Right ventricle myocardium inferior (tissue), 1 donor: Measurements from ENCODE around the gene ADAM12. TPM values are rescaled to one million over a fixed set of nuclear protein-coding genes. Genes with fewer than 3 reads are reported as not detected.

Experiments used
- ATAC-seq: fragments of 200-7000 bp; cut with Tn5 transposase; one replicate; pipeline ENCODE4 v1.9.1; 2020; ENCODE audit warnings: mild to moderate bottlenecking, moderate library complexity
- DNase-seq: peaks from one replicate; pipeline ENCODE4 v3.0.0; 2021; ENCODE audit errors: missing footprints
- intact Hi-C: fragments of 100-400 bp; cut with DNase I; formaldehyde crosslinking; loops from one replicate; pipeline ENCODE4 v1.11.0; 2022
- total RNA-seq: library from RNA; stranded (reverse); fragmentation: NEBNext Ultra II Directional; extraction: Animal tissue kit (Norgen Biotek cat#: 25700); gene quantifications from one replicate; pipeline ENCODE4 v1.2.1, GENCODE V29; 2021
- donor health status: DM: no; HTN: yes; CAD: no; lungs with severe emphysema.

ADAM12 gene
- total RNA-seq, 1 donor from 2014 or later: 0.35 TPM

GRCh38 chr10:126006906-126007305 lies 381.4 kb downstream of the ADAM12 start:
- DNase-seq: no peak
- intact Hi-C loops: no loop called here
- ATAC-seq: no peak

DNA sequence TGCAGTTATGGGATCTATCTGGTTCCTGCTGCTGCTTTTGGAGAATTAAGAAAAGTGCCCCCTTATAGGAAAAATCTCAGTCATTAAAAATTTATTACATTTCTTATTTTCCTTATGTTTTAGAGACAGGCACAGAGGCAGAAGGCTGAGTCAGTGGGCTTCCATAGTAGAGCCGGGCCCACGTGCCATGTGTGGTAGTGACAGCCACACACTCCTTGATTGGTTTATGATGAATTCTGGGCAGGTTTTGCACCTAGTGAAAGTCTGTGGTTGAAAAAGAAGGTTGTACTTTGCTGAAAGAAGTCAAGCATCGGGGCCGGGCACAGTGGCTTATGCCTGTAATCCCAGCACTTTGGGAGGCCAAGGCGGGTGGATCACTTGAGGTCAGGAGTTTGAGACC lies 382.0 kb downstream of the ADAM12 start:
- intact Hi-C loops: no loop called here
- ATAC-seq: no peak
- no peak for DNase-seq

- intact Hi-C loops: no loop called here
- ATAC-seq (no peak), DNase-seq (no peak)
Measured at GRCh38 chr10:126004752-126005151, 383.5 kb downstream of the ADAM12 start.

DNA sequence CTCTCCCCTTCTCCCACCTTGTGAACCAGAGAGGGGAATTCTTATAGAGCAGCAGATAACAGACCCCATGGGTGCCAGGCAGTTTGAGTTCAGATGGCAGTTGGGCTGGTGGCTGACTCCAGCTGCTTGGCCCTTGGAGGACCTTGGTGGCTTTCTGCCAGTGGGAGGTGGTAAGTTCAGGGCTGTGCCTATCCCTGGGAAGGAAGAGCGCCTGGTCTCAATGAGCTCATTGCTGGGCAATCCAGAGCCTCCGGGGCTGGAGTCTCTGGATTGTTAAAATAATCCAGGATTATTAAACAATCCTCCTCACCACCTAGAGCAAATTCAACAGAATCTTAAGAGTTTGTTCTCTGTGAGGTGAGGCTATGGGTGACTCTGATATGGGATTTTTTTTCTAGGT lies 386.7 kb downstream of the ADAM12 start:
- no peak for DNase-seq
- no peak for ATAC-seq
- intact Hi-C loops: no loop called here

GRCh38 chr10:125999694-126000093 lies 388.6 kb downstream of the ADAM12 start:
- ATAC-seq: no peak
- intact Hi-C loops: no loop called here
- no peak for DNase-seq

GRCh38 chr10:125997586-125997985 lies 390.7 kb downstream of the ADAM12 start:
- intact Hi-C loops: no loop called here
- ATAC-seq: no peak
- DNase-seq: no peak

DNA sequence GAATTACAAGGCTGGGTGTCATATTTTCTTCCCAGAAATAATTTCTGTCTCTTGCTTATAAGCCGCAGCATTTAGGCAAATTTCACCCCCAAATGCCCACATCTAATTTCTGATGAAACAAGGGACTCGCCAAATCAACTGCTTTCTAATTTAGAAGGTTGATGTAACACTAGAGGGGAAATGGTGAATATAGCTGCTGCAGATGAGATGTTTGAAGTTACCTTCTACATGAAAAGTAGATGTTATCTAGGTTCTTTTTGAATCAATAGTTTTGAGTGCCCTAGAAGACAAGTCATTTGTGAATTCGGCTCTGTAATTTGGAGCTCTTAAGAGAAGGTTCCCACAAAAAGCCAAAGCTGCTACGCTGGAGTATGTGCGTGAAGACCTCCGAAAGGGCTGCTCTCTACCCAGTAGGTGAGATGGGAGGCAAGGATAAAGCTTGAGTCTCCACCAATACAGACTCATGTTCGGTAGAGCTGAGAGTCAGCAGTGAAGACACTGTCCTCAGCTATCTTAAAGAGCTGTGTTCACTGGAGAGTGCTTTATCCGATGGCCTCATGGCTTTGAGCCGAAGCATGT lies 392.5 kb downstream of the ADAM12 start:
- intact Hi-C loops: no loop called here
- DNase-seq: no peak

DNA sequence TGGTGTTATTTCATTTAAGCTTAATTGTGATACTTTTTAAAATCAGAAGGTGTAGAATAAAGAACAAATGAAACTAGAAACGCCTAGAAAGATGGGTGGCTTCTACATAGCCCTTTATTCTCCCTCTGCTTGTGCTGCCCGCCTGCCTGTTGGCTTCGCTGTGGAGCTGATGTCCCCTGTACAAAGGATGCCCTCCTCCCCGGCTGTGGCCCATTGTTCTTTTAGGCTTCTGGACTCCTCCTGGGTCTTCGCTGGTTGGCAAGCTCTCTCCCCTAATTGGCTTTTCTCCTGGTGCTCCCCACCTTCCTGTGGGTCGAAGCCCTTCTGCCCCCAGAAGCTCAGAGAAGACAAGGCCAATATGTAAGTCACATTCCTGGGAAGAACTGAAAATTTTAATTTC lies 393.7 kb downstream of the ADAM12 start:
- intact Hi-C loops: no loop called here
- ATAC-seq (no peak), DNase-seq (no peak)

More for the DNA sequence above, 392.5 kb downstream of the ADAM12 start:
- ATAC-seq: no peak

GRCh38 chr10:125992254-125992653 lies 396.0 kb downstream of the ADAM12 start:
- DNase-seq (no peak), ATAC-seq (no peak)
- intact Hi-C loops: no loop called here

DNA sequence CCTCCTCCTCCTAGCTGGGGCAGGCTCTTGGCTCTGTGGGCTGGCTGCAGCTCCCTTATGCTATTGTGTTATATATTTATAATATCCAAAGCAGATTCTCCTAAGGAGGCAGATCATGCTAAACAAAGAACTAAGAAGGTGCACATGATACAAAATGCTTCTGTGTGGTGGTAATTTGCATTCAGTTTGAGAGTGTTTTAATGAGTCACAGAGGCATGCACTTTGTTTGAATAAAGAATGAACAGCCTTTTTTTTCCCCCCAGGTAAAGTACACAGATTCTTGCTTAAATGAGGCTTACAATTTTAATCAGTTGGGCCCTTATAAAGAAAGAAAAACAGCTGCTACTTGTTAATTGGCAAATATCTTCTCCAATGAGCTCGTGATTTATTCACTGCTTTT lies 396.9 kb downstream of the ADAM12 start:
- no peak for DNase-seq
- intact Hi-C loops: no loop called here

GRCh38 chr10:125990974-125991373 lies 397.3 kb downstream of the ADAM12 start:
- DNase-seq (no peak), ATAC-seq (no peak)
- intact Hi-C loops: no loop called here

More for the DNA sequence above, 396.9 kb downstream of the ADAM12 start:
- ATAC-seq: no peak

GRCh38 chr10:125989791-125990190 lies 398.5 kb downstream of the ADAM12 start:
- no peak for DNase-seq

GRCh38 chr10:125985557-125986240 lies 402.6 kb downstream of the ADAM12 start:
- DNase-seq: no peak
- no peak for ATAC-seq
- intact Hi-C loops: loop anchor here (10.0 kb wide), 3 partner anchors 319 to 1869 kb away; no protein-coding TSS in a partner anchor

More at GRCh38 chr10:125989791-125990190, 398.5 kb downstream of the ADAM12 start:
- intact Hi-C loops: loop anchor here (10.0 kb wide), 3 partner anchors 315 to 1865 kb away; no protein-coding TSS in a partner anchor
- ATAC-seq: no peak

DNA sequence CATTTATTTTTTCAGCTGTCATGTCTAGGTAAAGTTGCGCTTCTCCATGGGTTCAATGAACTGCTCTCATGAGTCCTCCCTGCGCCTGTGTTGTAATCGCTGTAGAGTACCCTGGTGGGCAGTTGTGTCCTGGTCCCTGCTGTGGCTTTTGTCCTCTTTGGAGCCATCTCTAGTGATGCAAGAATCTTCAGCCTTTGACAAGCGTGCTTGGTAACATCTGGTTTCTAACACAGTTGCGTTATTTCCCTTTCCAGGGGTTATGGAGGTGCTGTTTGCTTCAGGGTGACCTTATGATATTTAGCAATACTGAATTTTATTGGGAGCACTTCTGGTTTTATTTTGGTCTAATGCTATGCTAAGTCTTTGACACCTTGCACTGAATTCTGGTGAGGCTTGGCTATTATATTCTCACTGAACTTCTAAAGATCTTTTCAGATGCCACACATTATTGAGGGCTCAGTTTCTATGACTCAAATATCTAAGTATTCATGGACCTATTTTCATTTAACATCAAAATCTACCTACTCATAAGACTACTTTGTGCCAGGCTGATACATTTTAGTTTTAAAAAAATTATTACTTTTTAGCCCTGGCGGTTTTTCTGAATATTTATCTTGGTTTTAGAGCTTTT lies 403.3 kb downstream of the ADAM12 start:
- ATAC-seq (no peak), DNase-seq (no peak)
- intact Hi-C loops: loop anchor here (5.0 to 10.0 kb wide), 4 partner anchors 320 to 1870 kb away; no protein-coding TSS in a partner anchor

DNA sequence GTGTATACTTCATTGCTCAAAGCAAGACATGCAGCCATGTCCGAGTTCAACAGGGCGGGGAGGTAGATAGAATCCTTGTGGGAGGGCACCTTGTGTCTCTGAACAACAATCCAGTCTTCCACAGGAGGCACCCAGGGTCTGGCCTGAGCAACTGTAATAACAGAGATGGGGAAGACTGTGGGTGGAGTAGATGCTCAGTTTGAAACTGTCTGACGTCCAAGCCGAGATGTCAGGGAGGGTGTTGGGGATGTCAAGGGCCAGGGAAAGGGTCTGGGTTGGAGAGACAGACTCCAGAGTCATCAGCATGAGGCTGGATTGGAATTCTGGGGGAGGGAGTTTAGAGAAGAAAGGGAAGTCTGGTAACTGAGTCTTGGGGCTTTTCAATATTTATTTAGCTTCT lies 403.9 kb downstream of the ADAM12 start:
- ATAC-seq (no peak), DNase-seq (no peak)

DNA sequence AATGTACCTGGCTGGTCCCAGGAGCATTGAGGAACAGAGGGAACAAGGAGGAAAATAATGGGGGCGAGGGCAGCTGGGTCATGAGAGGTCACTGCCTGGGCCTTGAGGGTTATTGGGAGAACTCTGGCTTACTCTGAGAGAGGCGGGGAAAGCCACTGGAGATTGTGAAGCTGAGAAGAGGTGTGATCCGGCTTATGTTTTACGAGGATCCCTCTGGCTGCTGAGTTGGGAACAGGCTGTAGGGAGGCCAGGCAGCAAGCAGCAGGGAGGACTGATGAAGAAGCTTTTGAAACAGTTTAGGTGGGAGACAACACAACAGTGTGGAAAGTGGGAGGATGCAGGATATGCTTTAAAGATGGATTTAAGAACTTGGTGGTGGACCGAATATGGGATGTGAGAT lies 404.6 kb downstream of the ADAM12 start:
- intact Hi-C loops: loop anchor here (2.0 to 10.0 kb wide), 5 partner anchors 321 to 1871 kb away; no protein-coding TSS in a partner anchor

More for the DNA sequence above, 403.9 kb downstream of the ADAM12 start:
- intact Hi-C loops: loop anchor here (5.0 to 10.0 kb wide), 4 partner anchors 320 to 1870 kb away; no protein-coding TSS in a partner anchor

GRCh38 chr10:125983161-125983560 lies 405.1 kb downstream of the ADAM12 start:
- intact Hi-C loops: loop anchor here (2.0 to 10.0 kb wide), 5 partner anchors 322 to 1872 kb away; no protein-coding TSS in a partner anchor
- ATAC-seq (no peak), DNase-seq (no peak)

More for the DNA sequence above, 404.6 kb downstream of the ADAM12 start:
- DNase-seq: no peak
- no peak for ATAC-seq

GRCh38 chr10:125982260-125982948 lies 405.9 kb downstream of the ADAM12 start:
- ATAC-seq: peak; percentile 47
- DNase-seq: no peak
- intact Hi-C loops: loop anchor here (2.0 to 10.0 kb wide), 5 partner anchors 322 to 1872 kb away; no protein-coding TSS in a partner anchor

- no peak for ATAC-seq
Measured at GRCh38 chr10:125980521-125981035, 407.7 kb downstream of the ADAM12 start.

More at GRCh38 chr10:125980521-125981035, 407.7 kb downstream of the ADAM12 start:
- no peak for DNase-seq
- intact Hi-C loops: loop anchor here (2.0 to 10.0 kb wide), 5 partner anchors 324 to 1874 kb away; no protein-coding TSS in a partner anchor
